D721Med (cell line): ENCODE data around the gene LOXHD1.

Experiments
- DNase-seq: peaks from one replicate; pipeline ENCODE4 v3.0.0; 2011; ENCODE audit warnings: low spot score; ENCODE audit not compliant: insufficient read length
- FAIRE-seq: peaks from 2 replicates; lab custom pipeline; 2011; peaks lifted over from hg19 to GRCh38; lab: Jason Lieb, UNC
- CTCF ChIP-seq: IDR thresholded peaks from 2 replicates; pipeline ENCODE4 v1.5.1; 2012; ENCODE audit warnings: mild to moderate bottlenecking, control low read depth; ENCODE audit not compliant: insufficient read depth; ENCODE audit errors: missing control alignments

LOXHD1 gene

GRCh38 chr18:46581648-46582047 lies 75.4 kb downstream of the LOXHD1 start:
- DNase-seq (no peak), FAIRE-seq (peak; percentile 84)
- no peak for TF ChIP-seq CTCF

- TF ChIP-seq CTCF, result no peak
- FAIRE-seq (no peak), DNase-seq (no peak)
Measured at GRCh38 chr18:46578987-46579386, 78.0 kb downstream of the LOXHD1 start.

GRCh38 chr18:46577546-46577945 lies 79.5 kb downstream of the LOXHD1 start:
- no peak for FAIRE-seq
- DNase-seq, result no peak
- no peak for TF ChIP-seq CTCF

- no peak for FAIRE-seq
- no peak for DNase-seq
- no peak for TF ChIP-seq CTCF
Measured at GRCh38 chr18:46575851-46576250, 81.2 kb downstream of the LOXHD1 start.

- TF ChIP-seq CTCF, result no peak
- FAIRE-seq (no peak), DNase-seq (no peak)
Measured at GRCh38 chr18:46574743-46575115, 82.3 kb downstream of the LOXHD1 start.

- DNase-seq, result no peak
- no peak for TF ChIP-seq CTCF
- no peak for FAIRE-seq
Measured at GRCh38 chr18:46574000-46574742, 82.8 kb downstream of the LOXHD1 start.

- FAIRE-seq (no peak), DNase-seq (no peak)
- TF ChIP-seq CTCF, result no peak
Measured at GRCh38 chr18:46573156-46573555, 83.9 kb downstream of the LOXHD1 start.
